22Rv1 (cell line): ENCODE results near the gene PPP1R3E.
A peak's percentile ranks its signal among the peaks of the same experiment; 100 is the strongest.

Experiments used
- H3K27ac ChIP-seq: fragments of 450-650 bp; 2 replicates; pipeline ENCODE4 v1.5.1; 2017
- CTCF ChIP-seq: fragments of 450-650 bp; IDR thresholded peaks from 2 replicates; pipeline ENCODE4 v1.5.1; 2017; ENCODE audit warnings: mild to moderate bottlenecking
- ZFX ChIP-seq: fragments of 450-650 bp; IDR thresholded peaks from 2 replicates; pipeline ENCODE4 v1.6.1; 2017; ENCODE audit warnings: antibody characterized with exemption, borderline replicate concordance

PPP1R3E gene

GRCh38 chr14:23302290-23303225, at the start of gene PPP1R3E:
Gene PPP1R3E, minus strand, starts transcription at chr14:23302859. Its CDS starts 283 bp downstream, at chr14:23302576.
- peak within 1 kb of the TSS; percentile 96 for H3K27ac ChIP-seq
- TF ChIP-seq ZFX: no peak
- no peak for TF ChIP-seq CTCF

GRCh38 chr14:23351681-23352505, 49.2 kb upstream of the PPP1R3E start:
- TF ChIP-seq CTCF: no peak; the same call in 1 of the 2 replicates
- no peak for TF ChIP-seq ZFX

GRCh38 chr14:23349156-23349845, 46.6 kb upstream of the PPP1R3E start:
- H3K27ac ChIP-seq: no peak overlapping the region
- TF ChIP-seq CTCF: no peak
- TF ChIP-seq ZFX: no peak

More at GRCh38 chr14:23351681-23352505, 49.2 kb upstream of the PPP1R3E start:
- no peak overlapping the region for H3K27ac ChIP-seq

- no peak overlapping the region for H3K27ac ChIP-seq
- no peak for TF ChIP-seq CTCF
- TF ChIP-seq ZFX: no peak
These were observed 45.6 kb upstream of the PPP1R3E start for GRCh38 chr14:23348297-23348655.

- TF ChIP-seq CTCF (no peak), ZFX (no peak)
- H3K27ac ChIP-seq: no peak overlapping the region
These were observed 45.0 kb upstream of the PPP1R3E start for GRCh38 chr14:23347406-23348296.

GRCh38 chr14:23346693-23347405, 44.2 kb upstream of the PPP1R3E start:
- TF ChIP-seq CTCF: no peak
- TF ChIP-seq ZFX: no peak
- H3K27ac ChIP-seq: no peak overlapping the region
